ENCODE measurements around the gene PIM3.

PIM3 gene

DNA sequence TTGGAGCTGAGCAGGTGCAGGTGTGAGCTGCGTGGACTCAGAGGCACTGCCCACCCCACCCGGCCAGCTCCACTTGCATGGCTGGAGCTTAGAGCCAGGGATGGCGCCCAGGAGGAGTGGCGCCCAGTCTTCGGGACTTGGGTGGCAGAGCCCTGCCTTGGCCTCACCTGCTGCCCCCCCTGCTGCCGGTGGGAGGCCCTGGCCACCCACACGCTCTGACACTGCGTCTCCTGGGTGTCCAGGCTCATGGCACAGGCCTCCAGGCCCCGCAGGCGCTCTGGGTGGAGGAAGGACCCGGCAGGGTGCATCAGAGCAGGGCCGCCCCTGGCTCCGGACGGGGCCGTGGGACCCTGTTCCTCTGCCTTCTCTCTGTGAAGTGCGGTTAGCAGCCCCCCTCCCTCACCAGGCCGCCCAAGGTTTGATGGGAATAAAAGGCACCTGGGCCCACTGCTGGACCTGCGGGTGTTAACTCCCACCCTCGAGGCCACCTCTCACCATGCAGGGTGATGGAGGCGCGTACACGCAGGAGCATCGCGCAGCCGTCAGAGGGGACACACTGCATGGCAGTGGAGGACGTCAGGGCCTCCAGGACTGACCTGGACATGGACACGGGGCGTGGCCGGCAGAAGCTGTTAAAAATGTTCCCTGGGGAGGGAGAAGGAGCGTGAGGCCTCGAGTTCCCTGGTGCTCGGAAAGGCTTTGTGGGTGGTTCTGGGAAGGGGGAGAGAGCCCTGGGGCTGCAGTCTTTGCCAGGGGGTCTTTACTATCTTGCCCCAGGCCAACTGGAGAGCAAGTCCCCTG is 40.2 kb downstream of the PIM3 start:
- no peak for DNase-seq (ENCODE audit: low spot score)

DNA sequence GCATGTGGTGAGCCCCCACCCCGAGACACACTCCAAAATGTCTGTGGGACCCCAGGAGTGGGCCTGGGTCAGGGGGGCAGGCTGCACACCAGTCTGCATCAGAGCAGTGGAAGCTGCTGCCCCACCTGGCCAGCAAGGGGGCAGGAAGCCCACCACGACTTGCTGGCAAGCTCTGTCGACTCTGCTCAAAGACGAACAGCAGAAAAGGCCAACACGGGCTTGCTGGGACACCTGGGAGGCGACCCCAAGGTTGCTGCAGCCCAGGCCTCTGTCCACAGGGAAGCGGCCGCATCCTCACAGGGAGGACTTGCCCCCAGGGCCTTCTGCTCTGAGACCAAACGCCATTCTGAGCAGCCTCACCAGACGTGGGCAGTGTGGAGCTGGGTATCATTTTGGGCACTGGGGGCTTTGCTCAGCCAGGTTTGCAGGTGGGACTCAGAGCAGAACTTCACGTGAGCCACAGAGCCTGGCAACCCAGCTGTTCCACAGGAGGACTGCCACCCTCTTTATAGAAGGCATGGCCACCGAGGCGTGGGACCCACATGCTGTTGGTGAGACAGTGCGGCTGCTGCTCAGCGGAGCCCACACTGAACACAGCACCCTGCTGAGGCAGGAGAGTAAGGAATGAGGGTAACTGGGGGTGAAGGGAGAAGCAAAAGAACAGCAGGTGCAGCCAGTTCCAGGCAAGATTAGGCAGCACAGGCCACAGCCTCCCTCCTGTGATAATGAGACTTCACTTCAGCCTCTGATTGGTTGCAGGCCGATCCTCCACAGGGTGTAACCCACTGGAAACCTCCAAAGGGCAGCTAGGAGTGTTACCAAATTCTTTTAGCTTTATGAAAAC is 41.0 kb downstream of the PIM3 start:
- DNase-seq (ENCODE audit: low spot score) = no peak

DNA sequence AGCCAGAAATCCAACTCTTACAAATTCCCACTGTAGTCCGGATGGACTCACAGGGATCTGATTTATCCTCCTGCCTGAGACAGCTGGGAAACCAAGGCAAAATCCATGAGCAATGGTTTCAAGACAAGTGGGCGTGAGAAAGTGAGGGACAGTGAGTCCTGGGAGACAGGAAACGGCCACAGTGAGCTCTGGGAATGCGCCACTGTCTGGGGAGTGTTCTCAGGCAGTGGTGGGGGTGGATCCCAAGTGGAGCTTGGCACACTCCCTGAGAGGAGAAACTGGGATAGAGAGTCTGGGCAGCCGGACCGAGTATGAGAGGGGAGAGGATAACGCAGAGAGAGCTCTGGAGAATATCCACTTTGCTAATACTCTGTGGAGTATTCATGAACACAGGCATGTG is 42.2 kb downstream of the PIM3 start:
- no peak for DNase-seq (ENCODE audit: low spot score)

DNA sequence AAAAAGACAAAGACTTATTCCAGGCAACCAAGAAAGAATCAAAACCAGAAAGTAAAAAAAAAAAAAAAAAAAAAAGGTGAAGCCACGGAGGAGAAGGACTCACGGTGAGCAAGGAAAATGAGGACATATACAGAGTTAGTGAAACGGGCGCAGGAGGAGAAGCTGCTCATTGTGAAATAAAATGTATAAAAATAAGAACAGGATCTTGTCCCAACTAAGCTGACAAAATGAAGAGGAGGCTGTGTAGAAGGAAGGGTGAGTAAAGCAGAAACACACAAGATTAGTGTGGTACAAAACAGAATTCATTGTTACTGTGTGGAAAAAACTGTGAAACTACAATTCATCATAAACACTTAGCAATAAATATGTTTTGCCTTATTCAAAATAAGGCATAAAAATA is 44.3 kb downstream of the PIM3 start:
- no peak for DNase-seq (ENCODE audit: low spot score)

DNA sequence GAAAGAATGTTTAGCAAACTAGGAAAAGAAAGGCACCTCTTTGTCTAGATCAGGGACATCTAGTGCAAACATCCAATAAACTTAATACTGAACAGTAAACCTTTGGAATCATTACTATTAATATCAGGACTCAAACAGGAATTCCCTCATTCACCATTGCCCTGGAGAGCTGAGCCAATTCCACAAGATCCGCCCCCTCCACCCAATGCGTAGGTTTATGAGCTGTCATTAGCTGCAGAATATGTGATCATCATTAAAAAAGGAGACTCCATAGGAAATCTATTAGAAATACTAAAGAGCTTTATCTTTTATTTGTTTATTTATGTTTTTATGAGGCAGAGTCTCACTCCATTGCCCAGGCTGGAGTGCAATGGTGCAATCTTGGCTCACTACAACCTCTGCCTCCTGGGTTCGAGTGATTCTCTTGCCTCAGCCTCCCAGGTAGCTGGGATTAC is 46.5 kb downstream of the PIM3 start:
- no peak for DNase-seq (ENCODE audit: low spot score)

DNA sequence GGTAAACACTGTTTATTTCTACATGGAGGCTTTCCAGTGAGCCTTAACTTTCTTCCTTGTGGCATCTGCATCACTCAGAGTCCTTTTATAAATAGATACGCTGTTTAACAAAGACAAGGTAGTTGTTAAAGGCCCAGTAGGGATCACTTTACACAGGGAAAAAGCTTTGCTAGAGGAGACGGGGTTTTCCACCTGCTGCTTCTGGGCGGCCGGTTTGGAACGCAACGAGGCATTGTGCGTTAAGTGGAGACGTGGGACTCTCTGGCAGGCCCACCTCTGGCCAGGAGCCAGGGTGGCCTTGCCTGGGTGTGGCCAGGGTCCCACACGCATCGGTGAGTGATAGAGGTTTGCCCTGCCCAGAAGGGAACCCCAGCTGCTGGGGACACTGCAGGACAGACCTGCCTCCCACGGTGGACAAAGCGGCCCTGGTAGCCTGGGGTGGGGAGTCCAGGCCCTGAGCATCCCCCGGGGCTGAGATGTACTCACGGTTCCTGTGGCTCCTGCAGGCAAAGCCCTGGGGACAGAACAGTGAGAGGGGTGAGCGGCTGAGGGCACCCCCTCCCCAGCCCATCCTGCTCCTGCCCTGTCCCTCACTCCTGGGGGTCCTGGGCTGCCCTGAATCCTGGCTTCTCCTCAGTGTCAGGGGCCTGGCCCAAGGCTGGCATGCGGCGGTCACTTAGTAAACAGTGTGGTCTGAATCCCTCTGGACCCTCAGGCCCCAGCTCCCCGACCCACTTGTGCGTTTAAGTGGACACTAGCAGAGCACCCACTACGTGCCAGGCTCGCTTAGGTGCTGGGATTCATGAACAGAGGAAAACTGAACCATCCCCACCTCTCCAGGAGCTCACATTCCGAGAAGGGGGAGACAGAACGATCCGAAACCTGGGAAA is 47.8 kb downstream of the PIM3 start:
- no peak for DNase-seq (ENCODE audit: low spot score)

DNA sequence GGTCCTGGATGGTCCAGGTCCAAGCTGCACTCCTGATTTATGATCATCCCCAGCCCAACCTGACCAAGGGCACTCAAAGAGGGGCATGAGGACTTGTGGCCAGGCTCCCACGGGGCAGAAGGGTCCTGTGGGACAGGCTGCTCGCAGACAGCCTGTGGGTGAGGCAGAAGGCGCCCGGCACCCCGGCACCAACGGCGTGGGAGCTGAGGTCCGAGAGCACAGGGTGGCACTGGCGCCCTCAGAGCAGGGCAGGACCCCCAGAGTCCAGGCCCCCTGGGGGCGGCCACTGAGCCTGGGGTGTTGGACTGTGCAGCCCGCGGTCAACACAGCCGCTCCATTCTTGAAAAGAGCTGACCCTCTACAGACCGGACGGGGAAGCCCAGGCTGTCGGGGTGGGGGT is 48.7 kb downstream of the PIM3 start:
- DNase-seq (ENCODE audit: low spot score) = no peak

DNA sequence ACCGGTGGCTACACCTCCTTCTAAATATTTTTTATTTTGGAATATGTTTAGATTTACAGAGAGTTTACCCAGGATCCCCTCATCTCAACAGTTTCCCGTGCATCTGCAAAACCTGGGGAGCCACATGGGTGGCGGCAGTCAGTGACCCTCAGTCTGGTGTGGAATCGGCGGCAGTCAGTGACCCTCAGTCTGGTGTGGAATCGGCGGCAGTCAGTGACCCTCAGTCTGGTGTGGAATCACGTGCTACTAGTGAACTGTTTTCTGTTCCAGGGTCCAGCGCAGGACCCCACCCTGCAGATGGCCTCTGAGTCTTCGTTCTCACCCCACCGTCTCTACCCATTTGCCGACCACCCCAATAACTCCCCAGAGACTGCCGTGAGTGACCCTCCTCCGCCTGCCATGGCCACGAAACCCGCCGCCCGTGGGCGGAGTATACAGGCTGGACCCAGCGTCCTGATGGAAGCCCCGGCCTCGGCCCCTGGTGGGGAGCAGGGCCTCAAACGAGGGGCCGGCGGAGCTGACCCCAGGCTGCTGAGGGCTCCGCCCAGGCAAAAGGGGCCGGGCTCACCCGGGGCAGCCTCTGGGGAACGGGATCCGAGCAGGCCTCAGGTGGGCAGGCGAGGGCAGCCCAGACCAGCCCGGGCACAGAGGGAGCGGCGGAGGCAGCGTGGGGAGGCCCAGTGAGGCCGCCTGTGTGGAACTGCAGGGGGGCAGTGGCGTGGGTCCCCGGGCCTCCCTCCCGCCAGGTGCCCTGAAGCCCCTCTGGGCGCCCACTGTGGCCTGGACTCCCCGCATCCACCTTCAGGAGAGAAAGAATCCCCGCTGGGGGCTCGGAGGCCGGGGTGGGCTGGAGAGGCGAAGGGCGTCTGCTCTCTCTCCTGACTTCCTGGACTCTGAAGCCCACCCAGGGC is 49.4 kb downstream of the PIM3 start:
- no peak for DNase-seq (ENCODE audit: low spot score)

DNA sequence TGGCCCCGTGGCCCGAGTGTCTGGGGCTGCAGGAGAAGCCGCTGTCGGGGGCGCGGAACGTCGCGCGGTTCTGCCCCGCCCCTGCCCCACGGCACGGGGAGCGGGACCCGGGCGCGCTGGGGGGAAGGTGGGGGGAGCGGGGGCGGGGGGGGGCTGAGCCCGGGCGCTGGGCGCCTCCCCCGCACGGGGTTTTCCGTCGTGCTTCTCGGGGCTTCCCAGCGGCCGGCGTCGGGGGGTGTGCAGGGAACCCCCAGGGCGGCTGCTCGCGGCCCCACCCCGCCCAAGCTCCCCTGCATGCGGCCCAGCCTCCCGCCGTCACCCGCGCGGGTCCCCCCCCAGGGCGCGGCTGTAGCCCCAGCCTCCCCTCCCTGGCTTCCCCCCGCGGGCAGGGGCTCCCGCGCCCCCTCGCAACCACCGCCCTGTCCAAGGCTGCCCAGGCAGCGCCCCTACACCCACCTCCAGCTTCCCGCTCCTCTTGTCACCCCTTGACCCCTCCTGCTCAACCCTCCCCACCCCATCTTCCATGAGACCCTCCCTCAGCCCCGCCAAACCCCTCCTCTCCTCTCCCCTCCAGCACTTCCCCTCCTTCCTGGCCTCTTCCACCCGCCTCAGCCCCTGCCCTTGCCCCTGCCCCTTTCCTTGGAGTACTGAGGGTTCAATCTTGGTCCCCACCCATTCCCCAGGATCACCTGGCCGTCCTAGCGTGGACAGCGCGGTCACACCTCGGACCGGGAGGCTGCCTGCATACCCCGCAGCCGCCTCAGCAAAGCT is 50.3 kb downstream of the PIM3 start:
- DNase-seq (ENCODE audit: low spot score) = no peak

DNA sequence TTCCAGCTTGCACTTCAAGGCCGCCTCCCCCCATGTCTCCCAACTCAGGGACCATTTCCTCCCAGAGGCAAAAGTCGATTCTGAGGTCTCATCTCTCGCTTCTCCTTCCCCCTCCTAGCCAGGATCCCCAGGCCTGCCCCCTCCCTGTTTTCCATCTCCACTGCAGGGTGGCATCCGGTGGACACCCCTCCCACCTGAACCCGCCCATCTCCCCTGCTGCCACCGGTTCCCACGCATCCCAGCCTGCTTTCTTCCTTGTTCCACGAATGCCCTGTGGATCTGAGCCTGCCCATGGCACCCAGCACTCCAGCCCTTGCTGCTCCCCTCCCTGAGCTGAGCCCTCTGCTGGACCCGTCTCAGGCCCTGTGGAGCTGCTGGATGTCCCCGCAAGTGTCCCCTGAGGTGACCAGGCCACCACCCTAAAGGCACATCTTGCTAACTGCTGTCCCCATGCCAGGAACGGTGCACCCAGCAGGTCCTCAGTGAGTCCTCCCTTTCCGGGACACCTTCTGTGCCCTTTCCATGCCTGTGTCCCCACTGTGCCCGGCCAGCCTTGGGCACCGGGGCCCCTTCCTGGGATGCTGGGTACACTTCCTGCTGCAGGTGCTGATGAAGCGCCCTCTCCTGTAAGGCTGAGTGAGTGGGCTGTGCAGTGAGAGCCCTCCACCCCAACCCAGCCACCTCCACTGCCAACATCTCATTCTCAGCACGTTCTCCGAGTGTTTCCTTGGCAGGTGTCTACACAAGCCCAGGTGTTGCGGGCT is 51.1 kb downstream of the PIM3 start:
- no peak for DNase-seq (ENCODE audit: low spot score)

DNA sequence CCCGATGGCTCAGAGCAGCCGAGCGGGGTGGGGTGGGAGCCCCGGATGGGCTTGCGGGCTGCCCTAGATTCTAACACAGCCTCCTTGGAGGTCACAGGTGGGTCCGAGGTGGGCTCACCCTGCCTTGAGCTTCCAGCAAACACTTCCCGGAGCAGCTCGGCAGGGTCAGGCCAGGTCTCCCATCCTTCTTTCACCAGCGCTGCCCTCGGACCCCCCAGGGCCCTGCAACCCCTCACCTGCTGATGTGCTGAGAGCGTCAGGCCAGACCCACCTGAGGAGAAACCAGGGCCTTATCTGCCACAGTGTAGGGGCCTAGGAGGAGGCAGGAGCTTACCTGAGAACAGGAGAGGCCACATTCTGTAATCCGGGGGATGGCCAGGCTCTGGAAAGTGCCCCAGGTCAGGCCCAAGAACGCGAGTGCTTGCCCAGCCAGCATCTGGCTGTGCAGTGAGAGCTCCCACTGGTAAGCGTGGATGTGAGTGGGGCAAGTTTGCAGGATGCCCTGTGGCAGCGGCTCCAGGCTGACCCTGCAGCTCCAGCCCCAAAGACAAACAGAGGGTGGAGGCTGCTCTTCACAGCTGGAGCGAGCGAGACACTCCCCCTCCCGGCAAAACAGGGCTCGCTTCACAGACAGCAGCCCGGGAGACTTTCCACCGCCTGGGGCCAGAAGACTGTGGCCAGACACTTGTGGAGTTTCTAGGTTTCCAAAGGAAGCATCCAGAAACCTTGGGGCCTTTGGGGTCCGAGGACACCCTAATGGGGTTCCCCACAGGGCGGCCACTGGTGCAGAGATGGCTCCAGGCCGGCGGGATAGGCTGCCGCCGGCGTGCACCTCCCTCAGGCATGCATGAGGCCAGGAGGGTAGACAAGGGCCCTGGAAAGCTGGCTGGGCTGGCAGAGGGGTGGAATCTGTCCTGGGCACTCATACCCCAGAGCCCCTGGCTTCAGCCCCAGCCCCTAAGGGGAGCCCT is 51.9 kb downstream of the PIM3 start, which contains the start of gene IL17REL:
Gene IL17REL (minus strand): TSS at position 555 of the 971 bp plus-strand sequence. CDS start 119 bp downstream, at position 436.
- DNase-seq (ENCODE audit: low spot score) = no peak

Small RNA genes within 50 kb of the gene (small RNA-seq; reads per million reads assigned to genes)
- gene MIR6821 = 0 to 0.22 reads per million in 2 experiments

Measured in SK-N-DZ (cell line).